SU-DHL-6 (cell line): ENCODE data around the gene APEX1.

Source experiments
- H2AFZ ChIP-seq: fragments of 200-600 bp; sonication (generic); 2 replicates; pipeline ENCODE4 v1.6.1; 2014; ENCODE audit warnings: low read depth, mild to moderate bottlenecking, moderate library complexity, mixed read lengths, antibody characterized with exemption, low read length; ENCODE audit not compliant: severe bottlenecking
- H3F3A ChIP-seq: fragments of 200-600 bp; shearing (Covaris generic); 2 replicates; pipeline ENCODE4 v1.6.0; 2016; ENCODE audit warnings: antibody characterized with exemption, mild to moderate bottlenecking; ENCODE audit not compliant: insufficient read depth
- H3K27ac ChIP-seq: fragments of 200-600 bp; sonication (generic); 2 replicates; pipeline ENCODE4 v1.5.1; 2016; ENCODE audit warnings: low read depth, mild to moderate bottlenecking, low read length, moderate library complexity, mixed read lengths
- H3K27me3 ChIP-seq: fragments of 200-600 bp; sonication (generic), shearing (Covaris generic); 2 replicates; pipeline ENCODE4 v1.6.0; 2014; ENCODE audit warnings: mild to moderate bottlenecking, low read length
- H3K36me3 ChIP-seq: fragments of 200-600 bp; sonication (generic); 2 replicates; pipeline ENCODE4 v1.6.1; 2014; ENCODE audit warnings: mild to moderate bottlenecking, low read length, mixed read lengths
- H3K4me2 ChIP-seq: fragments of 300-600, 200-600 bp; shearing (Covaris generic), sonication (generic); 2 replicates; pipeline ENCODE4 v1.6.0; 2014; ENCODE audit warnings: low read length, low read depth, mild to moderate bottlenecking; ENCODE audit not compliant: poor library complexity, severe bottlenecking
- H3K4me3 ChIP-seq: fragments of 200-600 bp; sonication (generic); 2 replicates; pipeline ENCODE4 v1.5.1; 2014; ENCODE audit warnings: antibody characterized with exemption, low read length, mild to moderate bottlenecking, mixed read lengths; ENCODE audit not compliant: insufficient read depth, poor library complexity, severe bottlenecking
- H3K79me2 ChIP-seq: fragments of 200-600 bp; sonication (generic); 2 replicates; pipeline ENCODE4 v1.6.1; 2014; ENCODE audit warnings: mild to moderate bottlenecking, low read length, moderate library complexity; ENCODE audit not compliant: insufficient read depth
- H3K9ac ChIP-seq: fragments of 200-600 bp; sonication (generic); 2 replicates; pipeline ENCODE4 v1.7.0; 2014; ENCODE audit warnings: mild to moderate bottlenecking, low read length
- H3K9me2 ChIP-seq: fragments of 200-600 bp; sonication (generic); replicated peaks from 2 replicates; pipeline ENCODE4 v1.6.1; 2014; ENCODE audit warnings: low read length; ENCODE audit not compliant: insufficient read depth
- H3K9me3 ChIP-seq: fragments of 200-600 bp; sonication (generic); 2 replicates; pipeline ENCODE4 v1.6.1; 2014; ENCODE audit warnings: low read length, mixed read lengths; ENCODE audit not compliant: insufficient read depth
- H4K20me1 ChIP-seq: fragments of 200-600 bp; sonication (generic); 2 replicates; pipeline ENCODE4 v1.6.1; 2014; ENCODE audit warnings: low read depth, mild to moderate bottlenecking, antibody characterized with exemption, low read length, moderate library complexity, mixed read lengths
- EZH2phosphoT487 ChIP-seq: fragments of 200-600 bp; sonication (generic), shearing (Covaris generic); conservative IDR thresholded peaks from 2 replicates; pipeline ENCODE4 v1.6.1; 2018; ENCODE audit warnings: mild to moderate bottlenecking, antibody characterized with exemption, low read length, moderate library complexity, mixed read lengths
- TF ChIP-seq, protein P1 (sequence below): fragments of 200-600 bp; sonication (generic); IDR thresholded peaks from one replicate; pipeline ENCODE4 v1.5.1; 2017; ENCODE audit warnings: antibody characterized with exemption, mild to moderate bottlenecking, low read length, moderate library complexity; ENCODE audit not compliant: insufficient read depth, poor library complexity, severe bottlenecking

Gene APEX1

DNA sequence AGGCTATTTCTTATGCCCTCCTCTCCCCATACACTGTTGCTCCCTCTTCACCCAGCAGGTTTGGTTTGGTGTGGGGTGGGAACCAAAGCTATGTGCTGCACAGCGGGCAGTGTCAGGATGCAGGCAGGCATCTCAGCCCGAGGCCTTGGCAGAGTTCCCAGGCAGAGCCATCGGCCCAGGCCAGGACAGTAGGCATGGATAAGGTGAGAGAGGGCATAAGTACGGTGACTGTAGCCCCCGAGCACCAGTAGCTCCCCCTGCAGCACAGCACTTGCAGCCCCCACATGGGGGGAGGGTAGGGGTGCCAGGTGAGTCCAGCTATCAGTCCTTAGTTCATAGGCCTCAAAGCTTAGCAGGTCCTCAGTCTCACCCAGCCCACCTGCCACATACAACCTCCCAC is 26.2 kb upstream of the APEX1 start:
- Histone ChIP-seq H3K4me2 (no peak overlapping the region), H3F3A (no peaks in the 10 kb centered on the region), H3K36me3 (no peaks in the 10 kb centered on the region), H4K20me1 (no peaks in the 10 kb centered on the region), H3K9ac (no peak overlapping the region), H3K4me3 (no peak overlapping the region), H3K27me3 (no peaks in the 10 kb centered on the region), H3K9me2 (no peaks in the 10 kb centered on the region), H3K79me2 (no peaks in the 10 kb centered on the region), H2AFZ (no peak overlapping the region), H3K27ac (no peak overlapping the region), H3K9me3 (no peaks in the 10 kb centered on the region)
- TF ChIP-seq, protein P1, sequence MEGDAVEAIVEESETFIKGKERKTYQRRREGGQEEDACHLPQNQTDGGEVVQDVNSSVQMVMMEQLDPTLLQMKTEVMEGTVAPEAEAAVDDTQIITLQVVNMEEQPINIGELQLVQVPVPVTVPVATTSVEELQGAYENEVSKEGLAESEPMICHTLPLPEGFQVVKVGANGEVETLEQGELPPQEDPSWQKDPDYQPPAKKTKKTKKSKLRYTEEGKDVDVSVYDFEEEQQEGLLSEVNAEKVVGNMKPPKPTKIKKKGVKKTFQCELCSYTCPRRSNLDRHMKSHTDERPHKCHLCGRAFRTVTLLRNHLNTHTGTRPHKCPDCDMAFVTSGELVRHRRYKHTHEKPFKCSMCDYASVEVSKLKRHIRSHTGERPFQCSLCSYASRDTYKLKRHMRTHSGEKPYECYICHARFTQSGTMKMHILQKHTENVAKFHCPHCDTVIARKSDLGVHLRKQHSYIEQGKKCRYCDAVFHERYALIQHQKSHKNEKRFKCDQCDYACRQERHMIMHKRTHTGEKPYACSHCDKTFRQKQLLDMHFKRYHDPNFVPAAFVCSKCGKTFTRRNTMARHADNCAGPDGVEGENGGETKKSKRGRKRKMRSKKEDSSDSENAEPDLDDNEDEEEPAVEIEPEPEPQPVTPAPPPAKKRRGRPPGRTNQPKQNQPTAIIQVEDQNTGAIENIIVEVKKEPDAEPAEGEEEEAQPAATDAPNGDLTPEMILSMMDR, result no peak
- no peak for TF ChIP-seq EZH2phosphoT487

DNA sequence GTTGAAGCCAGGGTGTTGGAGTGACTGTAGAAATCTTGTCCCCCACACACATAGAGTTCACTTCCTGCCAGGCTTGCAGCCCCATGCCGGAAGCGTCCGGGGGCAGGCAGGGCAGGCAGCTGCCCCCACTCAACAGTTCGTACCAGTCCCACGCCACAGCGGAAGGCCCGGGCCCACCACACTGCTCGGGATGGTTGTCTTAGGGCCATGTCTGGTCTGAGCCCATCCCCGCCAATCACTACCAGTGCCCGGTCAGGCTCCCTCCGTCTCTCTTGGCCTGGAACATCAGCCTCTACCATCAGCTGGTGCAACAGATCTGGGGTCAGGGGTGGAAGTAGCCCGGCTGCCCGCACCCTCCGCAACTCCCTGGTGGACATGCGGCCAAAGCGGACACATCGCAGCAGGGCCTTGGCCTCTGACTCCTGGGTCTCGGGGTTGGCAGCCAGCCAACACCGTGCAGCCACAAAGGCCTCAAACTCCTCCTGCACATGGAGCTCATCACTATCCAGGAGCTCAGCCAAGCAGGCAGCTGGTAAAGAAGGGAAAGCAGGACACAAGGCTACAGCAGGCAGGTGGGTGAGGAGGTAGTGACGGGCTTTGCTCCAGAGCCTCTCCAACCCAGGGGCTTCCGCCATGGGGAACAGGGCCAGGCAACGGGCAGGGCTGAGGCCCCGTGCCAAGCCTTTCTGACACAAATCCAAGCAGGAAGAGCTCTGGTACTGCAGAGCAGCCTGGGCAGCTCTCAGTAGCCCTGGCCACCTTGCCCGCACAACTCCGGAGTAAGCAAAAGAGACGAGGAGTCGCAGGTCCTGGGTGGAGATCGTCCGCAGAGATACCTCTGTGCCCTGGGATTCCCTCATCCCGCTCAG is 25.0 kb upstream of the APEX1 start:
- H3K4me3 ChIP-seq, result no peak overlapping the region
- H3K4me2 ChIP-seq, result no peak overlapping the region
- no peaks in the 10 kb centered on the region for H3K9me3 ChIP-seq
- H2AFZ ChIP-seq, result no peak overlapping the region
- TF ChIP-seq, protein P1, result no peak
- TF ChIP-seq EZH2phosphoT487, result no peak
- no peaks in the 10 kb centered on the region for H3K27me3 ChIP-seq
- H3K79me2 ChIP-seq, result no peaks in the 10 kb centered on the region
- H4K20me1 ChIP-seq, result no peaks in the 10 kb centered on the region
- H3K36me3 ChIP-seq, result no peaks in the 10 kb centered on the region
- H3F3A ChIP-seq, result no peaks in the 10 kb centered on the region
- no peaks in the 10 kb centered on the region for H3K9me2 ChIP-seq
- no peak overlapping the region for H3K9ac ChIP-seq
- H3K27ac ChIP-seq, result no peak overlapping the region

DNA sequence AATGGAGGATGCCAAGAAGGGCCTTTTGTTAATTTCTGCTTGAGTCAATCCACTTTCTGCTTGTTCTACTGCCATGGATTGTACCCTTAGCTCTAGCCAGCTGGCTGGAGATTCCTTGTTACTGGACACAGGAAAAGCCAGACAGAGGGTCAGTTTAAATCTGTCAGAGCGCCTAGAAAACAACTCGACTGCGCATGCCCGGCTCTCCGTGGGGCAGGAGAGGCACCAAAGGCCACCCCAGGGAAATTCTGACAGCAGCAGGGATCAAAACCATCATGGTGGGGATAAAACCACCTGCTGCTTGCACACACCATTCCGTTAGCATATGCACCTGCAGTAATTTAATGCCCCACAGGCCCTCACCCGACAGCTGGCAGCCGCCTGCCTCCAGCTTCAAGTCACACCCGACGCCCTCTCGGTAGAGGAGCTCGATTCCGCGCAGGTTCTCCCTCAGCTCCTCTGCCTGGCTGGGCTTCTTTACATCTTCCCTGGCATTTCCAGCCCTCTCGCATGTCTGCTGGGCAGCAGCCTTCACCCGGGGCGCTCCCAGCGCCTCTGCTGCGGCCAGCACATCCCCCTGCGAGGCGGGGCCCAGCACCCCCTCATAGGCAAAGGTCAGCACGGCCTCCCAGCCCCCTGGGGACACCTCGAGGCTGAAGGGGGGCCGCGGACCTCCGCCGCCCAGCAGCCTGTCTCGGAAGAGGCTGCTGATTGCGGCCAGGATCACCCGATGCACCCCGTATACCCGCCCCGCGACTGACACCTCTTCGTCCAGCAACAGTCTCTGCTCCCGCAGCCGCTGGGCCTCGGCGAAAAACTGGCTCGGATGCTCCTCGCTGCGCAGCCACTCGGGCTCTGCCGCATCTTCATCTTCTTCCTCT is 20.1 kb upstream of the APEX1 start:
- H3K79me2 ChIP-seq, result no peaks in the 10 kb centered on the region
- H3K9ac ChIP-seq, result no peak overlapping the region
- H3K9me2 ChIP-seq, result no peaks in the 10 kb centered on the region
- H2AFZ ChIP-seq, result no peak overlapping the region
- no peaks in the 10 kb centered on the region for H4K20me1 ChIP-seq
- TF ChIP-seq, protein P1, result no peak
- no peak for TF ChIP-seq EZH2phosphoT487
- H3K27ac ChIP-seq, result no peak overlapping the region
- H3F3A ChIP-seq, result no peaks in the 10 kb centered on the region
- no peaks in the 10 kb centered on the region for H3K9me3 ChIP-seq
- H3K4me2 ChIP-seq, result no peak overlapping the region
- no peak overlapping the region for H3K4me3 ChIP-seq
- no peaks in the 10 kb centered on the region for H3K36me3 ChIP-seq
- no peaks in the 10 kb centered on the region for H3K27me3 ChIP-seq
